HG03469 (cell line): ENCODE data around the gene RNU1-2.
"Not testable (repeated sequence)": the region's sequence is repeated elsewhere in the genome, so short reads cannot be mapped to it uniquely, and the experiment has no call there.

Experiments
- ATAC-seq: cut with Tn5 transposase; IDR thresholded peaks from one replicate; pipeline ENCODE4 v1.9.1; 2021; ENCODE audit warnings: mild to moderate bottlenecking, moderate library complexity, moderate number of reproducible peaks; ENCODE audit not compliant: unreplicated experiment

RNU1-2 gene

DNA sequence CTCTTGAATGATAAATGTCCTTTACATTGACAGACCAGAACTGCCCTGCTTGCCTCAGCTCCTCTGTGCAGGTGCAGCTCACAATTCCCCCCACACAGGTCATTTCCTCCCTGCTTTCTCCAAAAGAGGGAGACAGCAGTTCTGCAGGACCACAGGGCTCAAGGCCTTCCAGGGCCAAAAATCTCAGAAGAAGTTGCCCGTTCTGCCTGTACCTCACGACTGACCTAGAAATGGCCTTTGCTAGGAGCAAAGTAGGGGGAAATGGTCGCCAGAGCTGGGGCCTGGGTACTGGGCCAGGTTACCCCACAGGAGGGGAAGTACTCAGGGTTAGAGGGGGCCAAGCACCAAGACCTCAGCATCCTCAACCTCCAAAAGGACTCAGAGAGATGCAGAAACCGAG lies 11.1 kb downstream of the RNU1-2 start:
- no peak for ATAC-seq

DNA sequence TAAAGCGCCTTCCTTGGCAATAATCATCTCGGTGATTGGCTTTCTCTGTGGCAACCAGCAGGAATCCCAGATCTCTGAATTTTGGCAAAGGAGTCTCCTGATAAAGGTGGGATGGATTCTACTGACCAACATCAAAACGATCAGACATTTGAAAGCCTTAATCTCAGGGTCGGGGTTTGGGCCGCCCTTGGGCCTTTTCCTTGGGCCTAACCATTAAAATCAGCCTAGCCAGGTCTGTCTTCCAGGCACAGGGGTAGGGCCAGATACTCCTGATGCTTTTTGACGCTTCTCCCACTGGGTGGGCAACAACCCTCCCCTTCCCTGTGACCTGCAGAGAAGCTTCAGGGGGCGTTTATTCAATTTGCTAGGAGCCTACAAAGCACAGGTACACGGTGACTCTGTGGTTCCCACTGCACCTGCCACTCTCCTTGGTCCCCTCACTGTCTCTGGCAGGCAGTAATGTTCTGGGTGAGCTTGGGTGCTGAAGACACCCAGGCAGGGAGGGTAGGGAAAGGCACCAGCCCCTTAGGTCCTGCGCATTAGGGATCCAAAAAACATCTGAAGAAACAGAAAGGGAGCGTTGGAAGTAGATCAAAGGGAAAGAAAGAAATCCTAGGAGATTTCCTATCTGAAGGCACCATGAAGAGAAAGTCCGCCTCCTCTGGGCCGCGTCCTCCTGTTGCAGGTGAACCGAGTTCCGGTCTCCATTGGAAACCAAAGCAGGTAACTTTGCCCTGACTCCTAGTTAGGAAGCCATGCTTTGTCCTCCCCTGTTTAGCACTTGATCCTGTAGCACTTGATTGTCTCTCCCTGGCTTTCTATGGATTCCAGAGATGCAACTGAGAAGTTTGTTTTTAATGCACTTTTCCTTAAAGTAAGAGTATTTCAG lies 12.3 kb downstream of the RNU1-2 start:
- no peak for ATAC-seq

DNA sequence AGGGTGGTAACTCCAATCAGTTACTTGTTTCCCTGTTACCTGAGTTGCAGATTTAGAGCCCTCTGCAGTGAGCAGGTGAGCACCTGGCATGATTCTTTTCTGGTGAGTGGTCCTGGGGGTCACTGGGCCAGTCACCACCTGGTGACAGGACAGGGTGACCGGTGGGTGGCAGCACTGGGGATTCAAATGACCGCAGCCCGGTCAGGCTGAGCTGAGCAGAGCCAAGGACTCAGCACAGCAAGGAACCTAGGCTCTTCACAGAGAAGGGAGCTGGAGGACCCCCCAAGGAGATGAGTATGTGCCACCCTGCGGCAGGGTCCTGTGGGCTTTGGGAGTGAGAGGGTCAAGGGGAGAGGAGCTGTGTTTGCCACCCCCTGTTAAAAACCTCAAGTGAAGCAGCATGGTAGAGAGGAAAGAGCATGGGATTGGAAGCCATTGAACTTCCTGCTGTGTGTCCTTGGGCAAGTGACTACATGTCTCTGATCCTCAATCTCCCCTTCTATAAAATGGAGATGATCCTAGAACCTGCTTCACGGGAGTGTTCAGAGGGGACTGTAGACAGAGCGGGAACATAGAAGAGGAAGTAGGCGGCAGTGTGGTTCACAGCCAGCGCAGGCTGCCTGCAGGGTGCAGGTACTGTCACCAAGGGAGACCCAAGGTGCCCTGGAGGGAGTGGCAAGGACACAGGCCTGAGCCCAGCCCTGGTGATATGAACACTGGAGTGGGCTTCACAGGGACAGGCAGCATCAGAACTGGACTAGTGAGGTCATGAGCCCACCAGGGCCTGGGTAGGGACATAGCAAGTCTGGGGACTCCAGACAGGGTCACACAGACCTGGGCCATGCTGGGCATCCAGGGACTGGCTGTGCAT lies 16.3 kb downstream of the RNU1-2 start:
- ATAC-seq, result not testable (repeated sequence)

DNA sequence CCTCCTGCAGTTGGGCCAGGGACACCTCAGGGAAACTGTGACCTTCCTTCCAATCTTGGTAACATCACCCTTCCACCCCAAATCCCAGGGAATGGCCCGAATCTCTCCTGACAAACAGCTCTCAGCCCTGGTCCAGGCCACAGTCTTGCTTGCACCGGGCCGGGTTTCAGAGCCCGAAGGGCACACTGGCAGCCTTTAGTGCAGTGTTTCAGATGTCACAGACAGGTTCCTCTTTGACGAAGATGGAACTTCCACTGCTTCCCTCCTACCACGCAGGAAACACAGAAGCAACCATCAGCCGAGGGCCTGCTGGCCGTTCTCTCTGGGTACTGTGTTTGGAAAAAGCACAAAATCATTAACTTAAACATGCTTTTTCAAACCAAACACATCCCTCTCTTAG lies 17.0 kb downstream of the RNU1-2 start:
- ATAC-seq, result not testable (repeated sequence)

DNA sequence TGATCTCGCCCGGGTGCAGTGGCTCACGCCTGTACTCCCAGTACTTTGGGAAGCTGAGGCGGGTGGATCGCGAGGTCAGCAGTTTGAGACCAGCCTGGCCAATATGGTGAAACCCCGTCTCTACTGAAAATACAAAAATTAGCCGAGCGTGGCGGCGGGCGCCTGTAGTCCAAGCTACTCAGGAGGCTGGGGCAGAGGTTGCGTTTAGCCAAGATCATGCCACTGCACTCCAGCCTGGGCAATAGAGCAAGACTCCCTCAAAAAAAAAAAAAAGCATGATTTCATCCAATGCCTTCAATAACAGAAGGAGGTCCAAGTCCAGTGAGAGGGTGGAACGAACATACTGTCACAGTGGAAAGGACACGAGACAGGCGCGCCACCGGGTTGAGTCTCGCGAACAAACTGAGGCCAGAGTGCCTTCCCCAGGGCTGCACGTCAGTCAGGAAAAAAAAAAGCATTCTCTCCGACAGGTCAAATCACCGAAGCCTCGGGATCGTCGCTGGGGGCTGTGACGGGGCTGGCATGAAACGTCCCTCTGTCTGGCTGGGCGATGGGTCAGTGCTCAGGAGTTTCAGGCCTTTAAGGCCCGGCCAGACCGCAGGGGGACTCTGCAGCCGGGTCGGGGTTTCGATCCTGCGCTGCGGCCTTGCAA lies 17.5 kb downstream of the RNU1-2 start:
- no peak for ATAC-seq

DNA sequence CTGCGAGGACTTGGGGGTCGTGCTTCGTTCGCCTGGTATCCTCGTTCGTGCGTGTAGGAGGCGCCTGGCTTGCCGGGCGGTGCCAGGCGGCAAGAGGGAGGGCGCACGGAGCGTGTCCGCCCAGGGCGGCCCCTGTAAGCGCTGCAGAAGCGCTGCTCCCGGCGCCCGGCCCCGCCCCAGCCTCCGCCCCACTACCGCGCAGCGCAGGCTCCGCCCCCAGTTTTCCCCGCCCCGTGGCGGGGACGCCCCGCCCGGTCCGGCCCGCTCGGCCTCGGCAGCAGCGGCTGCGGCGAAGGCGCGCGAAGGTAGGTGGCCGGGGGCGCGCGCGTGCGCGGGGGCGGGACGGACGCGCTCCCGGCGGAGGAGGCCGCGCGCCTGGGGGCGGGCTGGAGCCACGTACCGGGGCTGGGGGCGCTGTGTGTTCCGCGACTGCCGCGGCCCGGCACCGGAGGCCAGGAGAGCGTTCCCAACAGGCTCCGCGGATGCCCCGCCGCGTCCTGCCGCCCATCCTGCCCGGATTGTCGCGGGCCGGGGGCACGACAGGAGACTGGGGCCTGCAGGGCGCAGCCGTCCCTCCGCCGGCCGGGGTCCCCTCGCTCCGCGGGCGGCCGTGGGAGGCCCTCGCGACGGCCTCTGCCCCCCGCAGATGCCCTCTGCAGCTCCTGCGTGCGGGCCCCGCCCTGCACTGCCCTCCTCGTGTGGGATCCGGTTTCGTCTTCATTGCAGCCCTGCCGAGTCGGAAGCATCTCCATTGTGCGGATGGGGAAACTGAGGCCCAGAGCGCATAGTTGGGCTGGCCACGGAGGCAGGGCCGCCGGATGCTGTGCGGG lies 18.3 kb downstream of the RNU1-2 start:
- ATAC-seq, result peak; percentile 57

DNA sequence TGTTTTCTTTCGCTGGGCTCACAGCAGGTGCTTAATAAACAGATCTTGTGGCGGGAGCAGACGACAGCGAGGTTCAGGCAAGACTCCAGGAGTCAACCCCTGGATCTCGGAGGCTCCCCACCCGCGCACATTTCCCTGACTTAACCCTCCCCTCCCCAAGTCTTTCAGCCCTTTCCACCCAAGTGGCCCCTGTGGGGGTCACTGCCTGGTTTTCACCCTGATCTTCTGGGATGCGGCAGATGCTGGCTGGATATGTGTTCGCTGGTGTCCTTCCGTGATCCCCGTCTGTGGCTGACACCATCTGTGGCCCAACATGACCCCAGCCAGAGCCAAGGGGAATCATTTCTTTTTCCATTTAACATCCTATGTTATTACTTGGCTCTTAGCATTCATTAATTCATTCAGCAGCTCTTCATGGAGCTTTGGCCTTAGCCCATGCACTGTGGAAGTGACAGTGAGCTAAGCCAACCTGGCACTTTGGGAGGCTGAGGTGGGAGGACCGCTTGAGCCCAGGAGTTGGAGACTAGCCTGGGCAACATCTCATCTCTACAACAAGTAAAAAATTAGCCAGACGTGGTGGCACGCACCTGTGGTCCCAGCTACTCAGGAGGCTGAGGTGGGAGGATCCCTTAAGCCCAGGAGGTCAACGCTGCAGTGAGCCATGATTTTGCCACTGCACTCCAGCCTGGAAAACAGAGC lies 19.3 kb downstream of the RNU1-2 start:
- ATAC-seq, result not testable (repeated sequence)

DNA sequence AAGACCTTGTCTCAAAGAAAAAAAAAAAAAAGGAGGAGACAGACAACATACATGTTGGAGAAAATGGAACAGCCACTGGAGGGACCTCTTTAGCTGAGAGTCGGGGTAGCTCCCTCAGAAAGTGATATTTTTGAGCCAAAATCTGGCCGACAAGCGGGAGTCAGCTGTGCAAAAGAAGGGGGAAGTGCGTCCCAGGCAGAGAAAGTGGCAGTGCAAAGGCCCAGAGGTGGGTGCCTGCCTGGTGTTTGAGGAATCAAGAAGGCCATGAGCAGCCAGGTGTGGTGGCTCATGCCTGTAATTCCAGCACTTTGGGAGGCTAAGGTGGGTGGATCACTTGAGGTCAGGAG lies 19.8 kb downstream of the RNU1-2 start:
- ATAC-seq, result no peak

DNA sequence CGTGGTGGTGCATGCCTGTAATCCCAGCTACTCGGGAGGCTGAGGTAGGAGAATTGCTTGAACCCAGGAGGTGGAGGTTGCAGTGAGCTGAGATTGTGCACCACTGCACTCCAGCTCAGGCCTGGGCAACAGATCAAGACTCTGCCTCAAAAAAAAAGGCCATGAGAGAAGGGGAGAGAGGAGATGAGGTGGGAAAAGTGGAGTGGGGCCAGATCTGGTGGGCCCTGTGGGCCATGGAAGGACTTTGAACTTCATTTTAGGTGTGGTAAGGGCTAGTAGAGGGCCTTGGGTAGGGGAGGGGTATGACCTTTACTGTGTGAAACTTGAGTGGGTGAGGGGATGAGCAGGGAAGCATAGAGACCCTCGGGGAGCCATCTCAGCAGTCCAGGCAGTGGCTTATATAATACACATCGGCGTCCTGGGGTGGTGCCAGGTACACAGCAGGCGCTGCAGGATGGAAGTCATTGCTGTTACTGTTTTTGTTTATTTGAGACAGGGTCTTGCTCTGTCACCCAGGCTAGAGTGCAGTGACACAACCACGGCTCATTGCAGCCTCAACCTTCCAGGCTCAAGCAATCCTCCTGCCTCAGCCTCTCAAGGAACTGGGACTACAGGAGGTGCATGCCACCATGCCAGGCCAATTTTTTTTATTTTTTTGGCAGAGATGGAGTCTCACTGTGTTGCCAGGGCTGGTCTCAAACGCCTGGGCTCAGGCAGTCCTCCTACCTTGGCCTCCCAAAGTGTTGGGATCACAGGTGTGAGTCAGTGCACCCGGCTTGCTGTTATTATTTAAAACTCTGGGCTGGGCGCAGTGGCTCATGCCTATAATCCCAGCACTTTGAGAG lies 20.5 kb downstream of the RNU1-2 start:
- ATAC-seq, result not testable (repeated sequence)

DNA sequence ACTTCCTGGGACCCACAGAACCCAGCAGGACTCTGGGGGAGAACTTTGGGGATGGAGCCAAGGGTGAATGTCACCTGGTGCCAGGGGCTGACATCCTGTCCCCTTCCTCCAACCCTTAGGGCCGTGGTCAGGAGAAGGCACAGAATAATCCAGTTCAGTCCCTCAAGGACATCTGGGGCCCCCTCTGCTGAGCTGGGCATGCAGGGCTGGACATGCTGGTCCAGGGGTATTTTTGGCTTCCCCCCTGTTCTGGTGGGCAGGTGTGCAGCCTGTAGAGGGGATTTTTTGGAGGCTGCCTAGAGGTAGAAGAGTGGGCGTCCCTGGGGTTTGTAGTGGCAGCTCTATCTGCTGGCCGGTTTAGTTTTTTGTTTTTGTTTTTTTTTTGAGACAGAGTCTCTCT lies 22.6 kb downstream of the RNU1-2 start:
- ATAC-seq, result no peak

DNA sequence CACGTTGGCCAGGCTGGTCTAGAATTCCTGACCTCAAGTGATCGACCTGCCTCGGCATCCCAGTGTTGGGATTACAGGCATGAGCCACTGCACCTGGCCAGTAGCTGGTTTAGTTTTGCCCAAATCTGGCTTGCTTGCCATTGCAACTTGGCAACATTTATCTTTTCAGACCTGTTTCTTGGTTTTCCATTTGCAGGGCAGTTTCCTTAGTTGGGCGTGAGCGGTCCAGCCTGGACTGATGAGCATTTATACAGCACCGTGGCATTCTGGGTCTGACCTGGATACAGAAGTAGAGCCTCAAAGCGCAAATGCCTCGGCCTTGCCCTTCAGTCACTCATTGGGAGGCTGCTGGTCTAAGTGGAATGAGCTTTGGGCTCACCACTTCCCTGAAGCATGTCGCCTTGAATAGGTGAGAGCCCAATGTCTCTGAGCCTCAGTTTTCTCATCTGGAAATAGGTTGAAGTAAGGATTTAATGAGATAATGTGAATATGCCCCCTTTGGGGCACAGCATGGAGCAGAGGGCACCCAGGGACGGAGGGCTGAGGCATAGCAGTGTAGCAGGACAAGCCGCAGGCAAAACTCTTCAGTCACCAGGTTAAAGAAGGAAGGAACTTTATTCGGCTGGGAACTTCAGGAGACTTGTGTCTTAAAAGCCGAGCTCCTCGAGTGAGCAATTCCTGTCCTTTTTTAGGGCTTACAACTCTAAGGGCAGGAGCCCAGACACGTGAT lies 23.3 kb downstream of the RNU1-2 start:
- ATAC-seq, result not testable (repeated sequence)

DNA sequence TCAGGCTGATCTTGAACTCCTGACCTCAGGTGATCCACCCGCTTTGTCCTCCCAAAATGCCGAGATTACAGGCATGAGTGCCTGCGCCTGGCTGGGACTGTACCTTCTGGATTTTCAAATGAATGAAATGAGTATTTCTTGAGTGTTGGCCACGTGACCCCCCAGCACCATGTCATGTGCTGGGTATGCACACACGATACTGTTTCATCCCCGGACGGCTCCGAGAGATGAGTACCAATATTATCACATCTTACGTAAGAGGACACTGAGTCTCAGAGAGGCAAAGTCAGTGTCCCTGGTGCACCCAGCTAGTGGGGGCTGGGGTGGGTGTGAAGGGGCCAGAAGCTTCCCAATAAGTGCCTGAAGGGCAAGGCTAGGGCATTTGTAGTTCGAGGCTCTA lies 25.2 kb downstream of the RNU1-2 start:
- no peak for ATAC-seq

DNA sequence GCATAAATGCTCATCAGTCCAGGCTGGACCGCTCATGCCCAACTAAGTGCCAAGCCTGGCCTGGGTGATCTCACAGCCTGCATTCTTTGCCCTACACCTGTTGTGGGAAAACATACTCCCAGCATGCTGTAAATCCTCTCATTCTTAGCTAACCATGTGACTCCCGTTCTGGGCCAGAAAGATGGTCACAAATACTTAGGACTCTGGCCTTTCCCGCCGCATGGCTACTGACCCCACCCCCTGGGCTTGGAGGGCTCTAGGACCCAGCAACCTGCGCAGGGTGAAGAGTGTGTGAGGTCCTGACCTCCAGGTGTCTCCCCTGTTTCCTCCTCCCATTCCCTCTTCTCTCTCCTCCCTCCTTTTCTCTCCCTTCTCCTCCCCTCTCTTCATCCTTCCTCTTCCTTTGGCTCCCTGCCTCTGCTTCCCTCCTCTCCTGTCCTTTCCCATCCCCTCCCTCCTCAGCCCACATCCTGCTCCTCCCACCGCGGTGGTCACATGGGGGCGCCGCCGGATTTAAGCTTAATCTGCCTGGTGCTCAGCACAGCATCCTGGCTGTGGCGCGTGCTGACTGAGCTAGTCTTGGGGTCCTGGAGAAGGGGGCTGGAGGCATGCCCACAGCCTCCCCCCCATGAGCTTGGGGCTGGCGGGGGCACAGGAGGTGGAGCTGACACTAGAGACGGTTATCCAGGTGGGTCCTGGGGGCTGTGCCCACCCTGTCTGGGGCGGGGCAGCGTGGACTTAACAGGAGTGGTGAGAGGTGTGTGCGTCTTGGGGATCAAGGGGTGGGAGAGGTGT lies 25.8 kb downstream of the RNU1-2 start, which contains the start of gene CROCC:
Gene CROCC, plus strand, starts transcription at position 541 of the 795 bp plus-strand sequence. Its CDS starts 88 bp downstream, at position 629.
- ATAC-seq, result no peak

DNA sequence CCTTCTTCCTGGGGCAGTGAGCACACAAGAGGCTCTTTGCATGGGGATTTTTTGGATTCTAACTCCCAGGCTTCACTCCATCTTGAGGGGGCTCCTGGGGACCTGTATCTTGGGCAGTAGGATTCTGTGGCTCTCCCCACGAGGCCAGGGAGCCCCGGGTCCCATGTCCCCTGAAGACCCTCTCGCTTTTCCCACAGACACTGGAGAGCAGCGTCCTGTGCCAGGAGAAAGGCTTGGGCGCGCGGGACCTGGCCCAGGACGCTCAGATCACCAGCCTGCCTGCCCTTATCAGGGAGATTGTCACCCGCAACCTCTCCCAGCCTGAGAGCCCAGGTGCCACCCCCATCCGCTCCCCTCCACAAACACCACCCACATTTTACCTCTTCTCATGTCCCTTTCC lies 26.7 kb downstream of the RNU1-2 start:
- no peak for ATAC-seq

DNA sequence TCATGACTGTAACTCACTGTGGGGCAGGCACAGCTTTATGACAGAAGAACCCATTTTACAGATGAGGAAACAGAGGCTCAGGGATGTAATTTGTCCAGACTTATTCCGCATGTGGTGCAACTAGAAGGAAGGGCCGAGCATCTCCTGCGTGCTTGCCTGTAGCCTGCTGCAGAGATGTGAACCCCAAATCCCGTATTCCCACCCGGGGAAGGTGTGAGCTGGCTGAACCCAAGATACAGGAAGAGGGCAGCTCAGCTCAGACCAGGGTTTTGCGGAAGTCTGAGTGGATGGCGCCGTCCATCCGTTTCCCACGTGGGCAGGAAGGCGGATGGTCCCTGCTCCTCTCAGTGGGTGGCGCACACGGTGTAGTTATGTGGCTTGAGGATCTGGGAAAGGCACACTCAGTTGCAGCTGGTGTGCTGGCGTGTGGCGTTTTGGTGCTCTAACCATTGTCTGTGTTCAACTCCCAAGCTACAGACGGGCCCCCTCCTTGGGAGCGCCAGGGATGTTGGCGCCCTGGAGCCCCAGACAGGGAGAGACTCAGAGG lies 27.2 kb downstream of the RNU1-2 start:
- no peak for ATAC-seq

DNA sequence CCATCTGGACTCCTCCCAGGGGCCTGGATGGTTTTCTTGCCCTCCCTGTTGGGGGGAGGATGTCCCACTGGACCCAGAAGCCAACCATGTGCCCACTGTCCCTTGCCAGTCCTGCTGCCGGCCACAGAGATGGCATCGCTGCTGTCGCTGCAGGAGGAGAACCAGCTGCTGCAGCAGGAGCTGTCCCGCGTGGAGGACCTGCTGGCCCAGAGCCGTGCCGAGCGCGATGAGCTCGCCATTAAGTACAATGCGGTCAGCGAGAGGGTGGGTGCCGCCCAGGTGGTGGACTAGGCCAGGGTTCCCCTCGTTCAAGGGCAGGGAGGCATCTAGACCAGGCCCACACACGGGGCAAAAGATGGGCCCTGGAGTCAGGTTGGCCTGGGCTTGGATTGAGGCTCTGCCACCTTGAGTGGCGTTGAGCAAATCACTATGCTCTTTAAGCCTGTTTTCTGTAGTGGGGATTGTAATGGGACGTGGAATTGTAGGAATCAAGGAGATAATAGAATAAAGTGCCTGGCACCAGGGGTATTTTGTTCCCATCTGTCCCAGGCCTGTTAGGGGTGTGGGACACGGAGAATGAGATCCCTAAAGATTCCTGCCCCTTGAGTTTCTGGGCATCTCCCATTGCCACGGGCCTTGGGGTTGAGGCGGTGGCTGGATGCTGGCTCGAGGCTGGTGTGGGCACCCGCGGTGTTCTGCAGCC lies 28.6 kb downstream of the RNU1-2 start:
- no peak for ATAC-seq
